ENCODE results near the gene HAO1.

The HAO1 gene

GRCh38 chr20:7912551-7912950, 27.7 kb downstream of the HAO1 start:
- TF ChIP-seq REST (IDR thresholded peaks at IDR 0.05; ENCODE audit: insufficient read depth in 1 of 2, low read depth in 2 of 2, low read length in 2 of 2) (no peak), SIN3A (IDR thresholded peaks at IDR 0.05; ENCODE audit: borderline replicate concordance, insufficient read depth, low read length) (no peak), TAF1 (IDR thresholded peaks at IDR 0.05; ENCODE audit: borderline replicate concordance, insufficient read depth, low read length) (no peak)

- TF ChIP-seq REST (IDR thresholded peaks at IDR 0.05; ENCODE audit: insufficient read depth in 1 of 2, low read depth in 2 of 2, low read length in 2 of 2) (no peak), POLR2AphosphoS5 (IDR thresholded peaks at IDR 0.05; ENCODE audit: low read depth, low read length) (no peak), FOXP2 (optimal IDR thresholded peaks at IDR 0.05; ENCODE audit: borderline replicate concordance, extremely low read depth, extremely low read length, insufficient read depth) (no peak), SIN3A (IDR thresholded peaks at IDR 0.05; ENCODE audit: borderline replicate concordance, insufficient read depth, low read length) (no peak), TAF1 (IDR thresholded peaks at IDR 0.05; ENCODE audit: borderline replicate concordance, insufficient read depth, low read length) (no peak)
Measured at GRCh38 chr20:7911586-7912330, 28.5 kb downstream of the HAO1 start.

GRCh38 chr20:7908905-7909304, 31.4 kb downstream of the HAO1 start:
- TF ChIP-seq REST (IDR thresholded peaks at IDR 0.05; ENCODE audit: insufficient read depth in 1 of 2, low read depth in 2 of 2, low read length in 2 of 2) (no peak), POLR2AphosphoS5 (IDR thresholded peaks at IDR 0.05; ENCODE audit: low read depth, low read length) (no peak), SIN3A (IDR thresholded peaks at IDR 0.05; ENCODE audit: borderline replicate concordance, insufficient read depth, low read length) (no peak), TAF1 (IDR thresholded peaks at IDR 0.05; ENCODE audit: borderline replicate concordance, insufficient read depth, low read length) (no peak), FOXP2 (optimal IDR thresholded peaks at IDR 0.05; ENCODE audit: borderline replicate concordance, extremely low read depth, extremely low read length, insufficient read depth) (no peak)

GRCh38 chr20:7903429-7903828, 36.8 kb downstream of the HAO1 start:
- TF ChIP-seq SIN3A (IDR thresholded peaks at IDR 0.05; ENCODE audit: borderline replicate concordance, insufficient read depth, low read length) (no peak), REST (IDR thresholded peaks at IDR 0.05; ENCODE audit: insufficient read depth in 1 of 2, low read depth in 2 of 2, low read length in 2 of 2) (no peak), FOXP2 (optimal IDR thresholded peaks at IDR 0.05; ENCODE audit: borderline replicate concordance, extremely low read depth, extremely low read length, insufficient read depth) (no peak), TAF1 (IDR thresholded peaks at IDR 0.05; ENCODE audit: borderline replicate concordance, insufficient read depth, low read length) (no peak), POLR2AphosphoS5 (IDR thresholded peaks at IDR 0.05; ENCODE audit: low read depth, low read length) (no peak)

Data from PFSK-1 (cell line).